DOHH2 (cell line): ENCODE data around the gene SLC29A2.

Experiments used
- EZH2phosphoT487 ChIP-seq: fragments of 200-600 bp; sonication (generic); IDR thresholded peaks from 2 replicates; pipeline ENCODE4 v1.6.1; 2017; ENCODE audit warnings: borderline replicate concordance, mild to moderate bottlenecking, antibody characterized with exemption, low read length, moderate library complexity, mixed read lengths
- TF ChIP-seq, protein P1 (sequence below): fragments of 200-600 bp; sonication (generic); IDR thresholded peaks from one replicate; pipeline ENCODE4 v1.5.1; 2014; ENCODE audit warnings: antibody characterized with exemption, mild to moderate bottlenecking, low read depth, low read length; ENCODE audit not compliant: poor library complexity, severe bottlenecking

DNA sequence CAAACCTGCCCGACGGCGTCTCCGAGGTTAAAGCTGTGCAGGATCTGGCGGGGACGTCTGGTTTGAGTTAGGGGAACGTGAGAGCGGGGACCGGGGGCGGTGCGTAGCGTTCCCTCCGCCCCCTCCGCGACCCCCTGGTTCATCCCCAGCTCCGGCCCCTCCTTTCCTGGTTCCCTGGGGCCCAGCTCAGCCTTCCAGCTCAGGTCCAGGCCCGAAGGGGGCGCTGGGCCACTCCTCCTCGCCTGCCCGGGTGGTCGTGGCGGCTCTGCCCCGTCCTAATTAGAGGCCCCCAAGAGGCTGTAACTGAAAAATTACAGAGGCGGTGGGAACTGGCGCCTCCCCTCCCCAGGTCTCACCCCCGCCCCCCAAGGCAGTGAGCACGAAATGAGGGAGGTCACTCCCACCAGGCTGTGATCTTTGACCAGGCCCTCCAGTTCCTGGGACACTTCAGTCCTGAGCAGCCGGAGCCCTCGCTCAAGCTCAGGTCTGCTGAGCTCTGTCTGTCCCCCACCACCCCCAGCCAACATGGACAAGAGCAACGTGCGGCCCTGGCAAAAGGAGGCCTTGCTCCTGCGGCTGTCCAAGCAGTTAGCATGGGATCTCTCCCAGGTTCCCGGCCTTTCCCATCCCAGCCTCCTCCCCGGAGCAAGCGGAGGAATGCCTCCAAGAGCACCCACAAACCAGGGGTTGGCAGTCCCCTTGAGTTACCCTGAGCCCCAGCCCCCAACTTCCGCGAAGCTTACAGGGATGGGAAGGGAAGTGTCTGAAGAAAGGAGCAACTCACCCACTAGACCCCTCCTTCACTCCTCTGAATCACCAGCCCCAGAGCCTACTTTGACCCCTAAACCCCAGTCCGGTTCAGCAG, 58.0 kb downstream of the SLC29A2 start:
- TF ChIP-seq, protein P1, sequence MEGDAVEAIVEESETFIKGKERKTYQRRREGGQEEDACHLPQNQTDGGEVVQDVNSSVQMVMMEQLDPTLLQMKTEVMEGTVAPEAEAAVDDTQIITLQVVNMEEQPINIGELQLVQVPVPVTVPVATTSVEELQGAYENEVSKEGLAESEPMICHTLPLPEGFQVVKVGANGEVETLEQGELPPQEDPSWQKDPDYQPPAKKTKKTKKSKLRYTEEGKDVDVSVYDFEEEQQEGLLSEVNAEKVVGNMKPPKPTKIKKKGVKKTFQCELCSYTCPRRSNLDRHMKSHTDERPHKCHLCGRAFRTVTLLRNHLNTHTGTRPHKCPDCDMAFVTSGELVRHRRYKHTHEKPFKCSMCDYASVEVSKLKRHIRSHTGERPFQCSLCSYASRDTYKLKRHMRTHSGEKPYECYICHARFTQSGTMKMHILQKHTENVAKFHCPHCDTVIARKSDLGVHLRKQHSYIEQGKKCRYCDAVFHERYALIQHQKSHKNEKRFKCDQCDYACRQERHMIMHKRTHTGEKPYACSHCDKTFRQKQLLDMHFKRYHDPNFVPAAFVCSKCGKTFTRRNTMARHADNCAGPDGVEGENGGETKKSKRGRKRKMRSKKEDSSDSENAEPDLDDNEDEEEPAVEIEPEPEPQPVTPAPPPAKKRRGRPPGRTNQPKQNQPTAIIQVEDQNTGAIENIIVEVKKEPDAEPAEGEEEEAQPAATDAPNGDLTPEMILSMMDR, result peak; percentile 34
- no peak for TF ChIP-seq EZH2phosphoT487
